ENCODE measurements around the gene MAP2K5.

- TF ChIP-seq CTCF (IDR thresholded peaks at IDR 0.05) (no peak), CDX4 (CRISPR knock-in tag; IDR thresholded peaks at IDR 0.05; ENCODE audit: borderline replicate concordance) (no peak), ZNF512 (CRISPR knock-in tag; IDR thresholded peaks at IDR 0.05; ENCODE audit: borderline replicate concordance) (no peak), CREB1 (CRISPR knock-in tag; IDR thresholded peaks at IDR 0.05) (no peak), ZBTB21 (CRISPR knock-in tag; IDR thresholded peaks at IDR 0.05; ENCODE audit: borderline replicate concordance) (no peak), ZNF121 (CRISPR knock-in tag; IDR thresholded peaks at IDR 0.05) (no peak), NFYB (CRISPR knock-in tag; conservative IDR thresholded peaks at IDR 0.05; ENCODE audit: low read depth) (no peak), ZNF232 (CRISPR knock-in tag; IDR thresholded peaks at IDR 0.05) (no peak), MAX (CRISPR knock-in tag; IDR thresholded peaks at IDR 0.05) (no peak), ATF2 (CRISPR knock-in tag; IDR thresholded peaks at IDR 0.05; ENCODE audit: borderline replicate concordance, low read depth) (no peak), SP1 (CRISPR knock-in tag; conservative IDR thresholded peaks at IDR 0.05) (no peak), ATF3 (CRISPR knock-in tag; conservative IDR thresholded peaks at IDR 0.05) (no peak)
Observed at GRCh38 chr15:67618297-67618696, 75.8 kb downstream of the MAP2K5 start.

Measured in WTC11 (cell line).